Immature natural killer cell (primary cell): ENCODE results near the gene DNAJA3. TPM values are rescaled to one million over a fixed set of nuclear protein-coding genes. Genes with fewer than 3 reads are reported as not detected.

Source experiments
- DNase-seq, 3 donors: peaks; one replicate each; pipeline ENCODE4 v3.0.0; 2022; ENCODE audit warnings: mixed read lengths in 1 of 3
- H3K27ac Mint-ChIP-seq, 6 donors: one replicate each; pipeline ENCODE4 v1.8.0; 2020; ENCODE audit warnings: mixed read lengths in 6 of 6, mild to moderate bottlenecking in 5 of 6, inconsistent platforms in 4 of 6, moderate library complexity in 3 of 6
- H3K27me3 Mint-ChIP-seq, 3 donors: one replicate each; pipeline ENCODE4 v1.8.0; 2020 to 2021; ENCODE audit warnings: low read depth in 3 of 3, mild to moderate bottlenecking in 3 of 3, mixed read lengths in 3 of 3, moderate library complexity in 3 of 3, inconsistent platforms in 1 of 3
- H3K36me3 Mint-ChIP-seq, 3 donors: one replicate each; pipeline ENCODE4 v1.8.0; 2020; ENCODE audit warnings: mixed read lengths in 3 of 3, inconsistent platforms in 2 of 3, mild to moderate bottlenecking in 2 of 3
- H3K4me1 Mint-ChIP-seq, 2 donors: one replicate each; pipeline ENCODE4 v1.8.0; 2020; ENCODE audit warnings: inconsistent platforms in 2 of 2, mild to moderate bottlenecking in 2 of 2, mixed read lengths in 2 of 2, moderate library complexity in 1 of 2
- H3K4me3 Mint-ChIP-seq, 5 donors: one replicate each; pipeline ENCODE4 v1.8.0; 2020; ENCODE audit warnings: mild to moderate bottlenecking in 5 of 5, mixed read lengths in 5 of 5, inconsistent platforms in 3 of 5, moderate library complexity in 3 of 5
- H3K9me3 Mint-ChIP-seq, 6 donors: one replicate each; pipeline ENCODE4 v1.8.0; 2020; ENCODE audit warnings: mild to moderate bottlenecking in 6 of 6, mixed read lengths in 6 of 6, inconsistent platforms in 4 of 6, moderate library complexity in 3 of 6
- polyA plus RNA-seq, 3 donors: library from polyadenylated mRNA; unstranded; fragments of 300-500 nt; fragmentation: Illumina TruSeq; gene quantifications; one replicate each; pipeline ENCODE4 v1.2.3, GENCODE V29; 2021

The DNAJA3 gene
- polyA plus RNA-seq, 3 donors from 2014 or later: 32.7 to 42.4 (median 38.7) TPM

- Mint-ChIP-seq H3K4me3 (no peak overlapping the region), H3K9me3 (no peaks in the 10 kb centered on the region), H3K27me3 (peaks cover 0 to 10% (median 4%) of the 10 kb centered on the region in 3 donors), H3K4me1 (peaks cover 45 to 52% of the 10 kb centered on the region in 2 donors), H3K36me3 (peaks cover 8 to 20% (median 10%) of the 10 kb centered on the region in 3 donors), H3K27ac (peak overlapping the region in 4 of 6 donors; percentile 14 to 70 (median 55))
- no peak for DNase-seq
Observed at GRCh38 chr16:4468972-4469371, 43.3 kb downstream of the DNAJA3 start.

GRCh38 chr16:4471869-4472268 is 46.2 kb downstream of the DNAJA3 start:
- DNase-seq: no peak
- peaks cover 0 to 8% (median 5%) of the 10 kb centered on the region in 3 donors for H3K36me3 Mint-ChIP-seq
- peaks cover 4 to 5% (median 4%) of the 10 kb centered on the region in 3 donors for H3K27me3 Mint-ChIP-seq
- peak overlapping the region in 1 of 5 donors; percentile 30 for H3K4me3 Mint-ChIP-seq
- H3K27ac Mint-ChIP-seq: peak overlapping the region in 3 of 6 donors; percentile 41 to 65 (median 64)
- H3K9me3 Mint-ChIP-seq: no peaks in the 10 kb centered on the region
- peaks cover 37 to 43% of the 10 kb centered on the region in 2 donors for H3K4me1 Mint-ChIP-seq

- peaks cover 0 to 6% (median 4%) of the 10 kb centered on the region in 3 donors for H3K36me3 Mint-ChIP-seq
- H3K27ac Mint-ChIP-seq: peak overlapping the region; percentile 51 to 82 (median 72)
- no peaks in the 10 kb centered on the region for H3K9me3 Mint-ChIP-seq
- H3K4me3 Mint-ChIP-seq: peak overlapping the region; percentile 68 to 93 (median 91)
- H3K4me1 Mint-ChIP-seq: peaks cover 43 to 46% of the 10 kb centered on the region in 2 donors
- no peak for DNase-seq
- peaks cover 4 to 5% (median 4%) of the 10 kb centered on the region in 3 donors for H3K27me3 Mint-ChIP-seq
Observed at GRCh38 chr16:4472880-4473279, 47.2 kb downstream of the DNAJA3 start.

GRCh38 chr16:4474192-4474961 is 48.7 kb downstream of the DNAJA3 start, which contains the start of gene NMRAL1:
NMRAL1 (minus strand) TSS chr16:4474625; CDS start chr16:4474132, 493 bp downstream.
- Mint-ChIP-seq H3K27ac (peak within 1 kb of the TSS; percentile 79 to 95 (median 94)), H3K4me1 (peaks cover 47 to 53% of the 10 kb centered on the region in 2 donors), H3K4me3 (peak within 1 kb of the TSS; percentile 89 to 93 (median 91)), H3K9me3 (no peaks in the 10 kb centered on the region), H3K27me3 (peaks cover 4 to 5% (median 4%) of the 10 kb centered on the region in 3 donors), H3K36me3 (peaks cover 0 to 6% (median 4%) of the 10 kb centered on the region in 3 donors)
- peak; percentile 82 to 86 (median 84) for DNase-seq

GRCh38 chr16:4475880-4476788 is 50.5 kb downstream of the DNAJA3 start, which contains the start of gene HMOX2:
HMOX2 (plus strand) TSS chr16:4476398; CDS start chr16:4505525, 29,127 bp downstream.
- Mint-ChIP-seq H3K4me3 (peak within 1 kb of the TSS; percentile 90 to 93 (median 91)), H3K27me3 (peaks cover 4 to 5% (median 4%) of the 10 kb centered on the region in 3 donors), H3K27ac (peak within 1 kb of the TSS; percentile 82 to 94 (median 87)), H3K9me3 (no peaks in the 10 kb centered on the region), H3K4me1 (peaks cover 50 to 56% of the 10 kb centered on the region in 2 donors), H3K36me3 (peaks cover 0 to 6% (median 4%) of the 10 kb centered on the region in 3 donors)
- DNase-seq: peak; percentile 91 to 94 (median 93)

- peak overlapping the region; percentile 82 to 90 (median 88) for H3K27ac Mint-ChIP-seq
- peaks cover 4 to 6% (median 6%) of the 10 kb centered on the region in 3 donors for H3K27me3 Mint-ChIP-seq
- H3K36me3 Mint-ChIP-seq: peaks cover 2 to 6% (median 4%) of the 10 kb centered on the region in 3 donors
- peak overlapping the region; percentile 90 to 93 (median 91) for H3K4me3 Mint-ChIP-seq
- no peak for DNase-seq
- H3K9me3 Mint-ChIP-seq: no peaks in the 10 kb centered on the region
- peaks cover 63 to 69% of the 10 kb centered on the region in 2 donors for H3K4me1 Mint-ChIP-seq
Observed at GRCh38 chr16:4477966-4478365, 52.3 kb downstream of the DNAJA3 start.

GRCh38 chr16:4481526-4481925 is 55.9 kb downstream of the DNAJA3 start:
- Mint-ChIP-seq H3K27ac (peak overlapping the region; percentile 51 to 87 (median 74)), H3K4me3 (peak overlapping the region in 4 of 5 donors; percentile 0 to 47 (median 32)), H3K4me1 (peaks cover 59 to 60% of the 10 kb centered on the region in 2 donors), H3K27me3 (peaks cover 0 to 4% (median 1%) of the 10 kb centered on the region in 3 donors), H3K36me3 (peaks cover 8 to 14% (median 10%) of the 10 kb centered on the region in 3 donors), H3K9me3 (no peaks in the 10 kb centered on the region)
- no peak for DNase-seq

GRCh38 chr16:4481963-4482362 is 56.3 kb downstream of the DNAJA3 start:
- peak overlapping the region; percentile 51 to 87 (median 74) for H3K27ac Mint-ChIP-seq
- H3K4me3 Mint-ChIP-seq: peak overlapping the region in 1 of 5 donors; percentile 36
- peaks cover 8 to 14% (median 10%) of the 10 kb centered on the region in 3 donors for H3K36me3 Mint-ChIP-seq
- DNase-seq: no peak
- H3K9me3 Mint-ChIP-seq: no peaks in the 10 kb centered on the region
- peaks cover 60 to 62% of the 10 kb centered on the region in 2 donors for H3K4me1 Mint-ChIP-seq
- peaks cover 0 to 4% (median 1%) of the 10 kb centered on the region in 3 donors for H3K27me3 Mint-ChIP-seq

- no peaks in the 10 kb centered on the region for H3K9me3 Mint-ChIP-seq
- H3K27me3 Mint-ChIP-seq: peaks cover 0 to 7% (median 5%) of the 10 kb centered on the region in 3 donors
- peaks cover 10 to 24% (median 10%) of the 10 kb centered on the region in 3 donors for H3K36me3 Mint-ChIP-seq
- peaks cover 71% of the 10 kb centered on the region in 2 donors for H3K4me1 Mint-ChIP-seq
- H3K27ac Mint-ChIP-seq: peak overlapping the region; percentile 67 to 96 (median 86)
- DNase-seq: no peak
- peak overlapping the region in 2 of 5 donors; percentile 38 to 54 for H3K4me3 Mint-ChIP-seq
Observed at GRCh38 chr16:4486126-4486893, 60.6 kb downstream of the DNAJA3 start.

GRCh38 chr16:4487955-4488498 is 62.4 kb downstream of the DNAJA3 start:
- H3K4me1 Mint-ChIP-seq: peaks cover 57 to 60% of the 10 kb centered on the region in 2 donors
- peak overlapping the region; percentile 65 to 81 (median 77) for H3K4me3 Mint-ChIP-seq

GRCh38 chr16:4488499-4488967 is 62.9 kb downstream of the DNAJA3 start:
- Mint-ChIP-seq H3K4me1 (peaks cover 58 to 62% of the 10 kb centered on the region in 2 donors), H3K27me3 (peaks cover 0 to 4% (median 2%) of the 10 kb centered on the region in 3 donors), H3K27ac (peak overlapping the region; percentile 86 to 98 (median 93)), H3K36me3 (peaks cover 5 to 27% (median 10%) of the 10 kb centered on the region in 3 donors), H3K4me3 (peak overlapping the region; percentile 65 to 81 (median 77)), H3K9me3 (no peaks in the 10 kb centered on the region)
- DNase-seq: peak; percentile 46 to 59 (median 57)

More at GRCh38 chr16:4487955-4488498, 62.4 kb downstream of the DNAJA3 start:
- Mint-ChIP-seq H3K36me3 (peaks cover 7 to 24% (median 10%) of the 10 kb centered on the region in 3 donors), H3K27me3 (peaks cover 0 to 4% (median 4%) of the 10 kb centered on the region in 3 donors), H3K9me3 (no peaks in the 10 kb centered on the region), H3K27ac (peak overlapping the region; percentile 86 to 98 (median 93))
- DNase-seq: no peak

GRCh38 chr16:4489030-4489429 is 63.4 kb downstream of the DNAJA3 start:
- peaks cover 5 to 27% (median 10%) of the 10 kb centered on the region in 3 donors for H3K36me3 Mint-ChIP-seq
- peak overlapping the region; percentile 65 to 81 (median 77) for H3K4me3 Mint-ChIP-seq
- H3K27me3 Mint-ChIP-seq: peaks cover 0 to 4% (median 2%) of the 10 kb centered on the region in 3 donors
- peaks cover 63 to 67% of the 10 kb centered on the region in 2 donors for H3K4me1 Mint-ChIP-seq
- no peak for DNase-seq
- H3K9me3 Mint-ChIP-seq: no peaks in the 10 kb centered on the region
- H3K27ac Mint-ChIP-seq: peak overlapping the region; percentile 86 to 98 (median 93)
